Measurements from ENCODE around the gene FRYL.
A peak's percentile ranks its signal among the peaks of the same experiment; 100 is the strongest.

FRYL gene

GRCh38 chr4:48483006-48483776, 296.9 kb downstream of the FRYL start, which contains the start of gene SLC10A4:
SLC10A4 (plus strand) TSS chr4:48483343; CDS start chr4:48483562, 219 bp downstream.
- ChIA-PET POLR2A (no interaction called here), CTCF (interaction anchor here (1.3 to 1.8 kb wide), 2 partner anchors 16 to 37 kb away, joined by 3 to 5 read pairs; no protein-coding TSS in a partner anchor)
- TF ChIP-seq CTCF (IDR thresholded peaks at IDR 0.05; ENCODE audit: control extremely low read depth, extremely low read depth, low read depth, missing control alignments), result no peak
- DNase-seq (ENCODE audit: extremely low spot score), result peak; percentile 53

- POLR2A ChIA-PET, result no interaction called here
- CTCF ChIA-PET, result interaction anchor here (1.8 kb wide), 1 partner anchor 15 kb away, joined by 5 read pairs; no protein-coding TSS in a partner anchor
- DNase-seq (ENCODE audit: extremely low spot score), result no peak
Measured at GRCh38 chr4:48481581-48481980, 298.5 kb downstream of the FRYL start.

GRCh38 chr4:48478273-48478672, 301.8 kb downstream of the FRYL start:
- ChIA-PET POLR2A (no interaction called here), CTCF (no interaction called here)
- no peak for TF ChIP-seq CTCF (IDR thresholded peaks at IDR 0.05; ENCODE audit: control extremely low read depth, extremely low read depth, low read depth, missing control alignments)
- DNase-seq (ENCODE audit: extremely low spot score), result no peak

More at GRCh38 chr4:48481581-48481980, 298.5 kb downstream of the FRYL start:
- TF ChIP-seq CTCF (IDR thresholded peaks at IDR 0.05; ENCODE audit: control extremely low read depth, extremely low read depth, low read depth, missing control alignments), result no peak

- POLR2A ChIA-PET, result interaction anchor here (0.6 kb wide), 1 partner anchor 11 kb away, joined by 5 read pairs; no protein-coding TSS in a partner anchor
- no peak for DNase-seq (ENCODE audit: extremely low spot score)
- CTCF ChIA-PET, result interaction anchor here (0.8 to 1.6 kb wide), 6 partner anchors 9 to 35 kb away, joined by 3 to 7 read pairs (median 4); no protein-coding TSS in a partner anchor
Measured at GRCh38 chr4:48475770-48476169, 304.3 kb downstream of the FRYL start.

GRCh38 chr4:48472794-48473193, 307.3 kb downstream of the FRYL start:
- CTCF ChIA-PET, result interaction anchor here (1.2 kb wide), 1 partner anchor 87 kb away, joined by 3 read pairs; no protein-coding TSS in a partner anchor
- POLR2A ChIA-PET, result no interaction called here
- TF ChIP-seq CTCF (IDR thresholded peaks at IDR 0.05; ENCODE audit: control extremely low read depth, extremely low read depth, low read depth, missing control alignments), result no peak
- no peak for DNase-seq (ENCODE audit: extremely low spot score)

More at GRCh38 chr4:48475770-48476169, 304.3 kb downstream of the FRYL start:
- no peak for TF ChIP-seq CTCF (IDR thresholded peaks at IDR 0.05; ENCODE audit: control extremely low read depth, extremely low read depth, low read depth, missing control alignments)

- DNase-seq (ENCODE audit: extremely low spot score), result no peak
- CTCF ChIA-PET, result interaction anchor here (1.8 kb wide), 2 partner anchors 9 to 14 kb away, joined by 5 read pairs; no protein-coding TSS in a partner anchor
- POLR2A ChIA-PET, result no interaction called here
- no peak for TF ChIP-seq CTCF (IDR thresholded peaks at IDR 0.05; ENCODE audit: control extremely low read depth, extremely low read depth, low read depth, missing control alignments)
Measured at GRCh38 chr4:48470570-48470969, 309.5 kb downstream of the FRYL start.
